GM18870 (cell line): ENCODE measurements around the gene KLHDC1.
A peak's percentile ranks its signal among the peaks of the same experiment; 100 is the strongest.
"Not testable (repeated sequence)": the region's sequence is repeated elsewhere in the genome, so short reads cannot be mapped to it uniquely, and the experiment has no call there.

Experiments used
- ATAC-seq: cut with Tn5 transposase; IDR thresholded peaks from one replicate; pipeline ENCODE4 v1.9.1; 2021; ENCODE audit warnings: moderate library complexity; ENCODE audit not compliant: unreplicated experiment

KLHDC1 gene, protein sequence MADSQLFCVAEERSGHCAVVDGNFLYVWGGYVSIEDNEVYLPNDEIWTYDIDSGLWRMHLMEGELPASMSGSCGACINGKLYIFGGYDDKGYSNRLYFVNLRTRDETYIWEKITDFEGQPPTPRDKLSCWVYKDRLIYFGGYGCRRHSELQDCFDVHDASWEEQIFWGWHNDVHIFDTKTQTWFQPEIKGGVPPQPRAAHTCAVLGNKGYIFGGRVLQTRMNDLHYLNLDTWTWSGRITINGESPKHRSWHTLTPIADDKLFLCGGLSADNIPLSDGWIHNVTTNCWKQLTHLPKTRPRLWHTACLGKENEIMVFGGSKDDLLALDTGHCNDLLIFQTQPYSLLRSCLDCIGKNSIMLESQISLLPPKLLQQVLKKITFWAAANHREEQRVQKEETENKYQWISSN

DNA sequence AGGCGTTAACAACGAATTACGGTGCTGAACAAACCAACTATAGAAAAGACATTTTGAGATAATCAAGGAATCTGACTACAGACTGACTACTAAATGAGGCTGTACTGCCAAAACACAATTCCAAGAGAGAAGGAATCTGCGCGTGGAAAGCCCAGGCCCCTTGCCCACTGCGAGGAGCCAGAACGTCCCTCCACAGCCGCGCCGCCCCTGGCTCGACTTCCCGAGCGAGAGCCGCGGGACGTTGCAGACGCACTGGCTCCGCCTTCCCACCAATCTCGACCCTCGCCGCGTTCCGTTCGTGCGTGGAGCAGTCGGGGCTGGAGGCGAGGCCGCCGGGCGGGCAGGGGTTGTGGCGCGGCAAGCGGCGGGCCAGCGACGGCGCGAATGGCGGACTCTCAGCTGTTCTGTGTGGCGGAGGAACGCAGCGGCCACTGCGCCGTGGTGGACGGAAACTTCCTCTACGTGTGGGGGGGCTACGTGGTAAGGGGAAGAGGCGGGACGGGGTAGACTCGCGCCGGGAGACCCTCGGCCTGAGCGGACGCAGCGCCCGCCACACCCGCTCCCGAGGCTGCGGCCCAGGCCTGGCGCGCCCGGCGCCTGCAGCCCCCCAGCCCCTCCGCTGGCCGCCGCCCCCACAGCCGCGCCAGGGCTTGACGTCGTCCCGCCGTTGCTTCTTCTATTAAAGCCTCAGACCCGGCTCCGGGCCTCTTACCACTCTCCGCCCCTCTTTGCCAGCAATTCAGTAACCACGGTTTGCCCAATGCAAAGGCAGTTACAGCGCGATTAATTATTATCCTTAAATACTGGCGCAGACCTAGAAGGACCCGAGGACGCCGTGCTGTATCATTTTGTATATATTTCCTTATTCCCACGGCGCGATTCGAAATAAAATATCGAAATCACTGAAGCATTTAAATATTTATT is at the start of gene KLHDC1:
Gene KLHDC1 (plus strand): TSS at position 310 of the 924 bp plus-strand sequence. CDS start 75 bp downstream, at position 385.
- no peak for ATAC-seq

DNA sequence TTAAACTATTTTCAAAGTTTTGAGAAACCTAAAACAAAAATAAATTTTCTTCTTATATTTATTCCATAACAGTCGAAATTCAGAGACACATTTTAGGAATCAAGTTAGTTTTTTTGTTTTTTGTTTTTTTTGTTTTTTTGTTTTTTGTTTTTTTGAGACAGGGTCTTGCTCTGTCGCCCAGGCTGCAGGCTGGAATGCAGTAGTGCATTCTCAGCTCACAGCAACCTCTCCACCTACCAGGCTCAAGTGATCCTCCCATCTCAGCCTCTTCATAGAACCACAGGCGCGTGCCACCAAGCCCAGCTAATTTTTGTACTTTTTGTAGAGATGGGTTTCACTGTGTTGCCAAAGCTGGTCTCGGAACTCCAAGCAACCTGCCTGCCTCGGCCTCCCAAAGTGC is 39.4 kb upstream of the KLHDC1 start:
- no peak for ATAC-seq

DNA sequence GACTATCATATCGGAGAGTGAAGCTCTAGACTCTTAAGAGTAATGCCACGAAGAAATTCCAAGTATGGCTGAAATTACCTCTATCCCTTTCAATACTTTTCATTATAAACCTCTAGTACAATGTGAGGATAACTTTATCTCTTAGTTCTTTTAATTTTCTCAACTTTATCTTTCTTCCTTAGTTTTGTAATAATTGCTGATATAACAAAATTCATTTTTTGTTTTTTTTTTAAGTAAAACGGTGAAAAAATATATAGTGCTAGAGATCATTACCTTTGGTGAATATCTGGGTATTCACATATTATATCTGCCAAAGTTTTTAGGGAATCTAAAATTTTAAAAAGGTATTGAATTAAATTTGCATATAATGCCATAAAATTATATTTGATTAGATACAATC is 38.4 kb upstream of the KLHDC1 start:
- no peak for ATAC-seq

DNA sequence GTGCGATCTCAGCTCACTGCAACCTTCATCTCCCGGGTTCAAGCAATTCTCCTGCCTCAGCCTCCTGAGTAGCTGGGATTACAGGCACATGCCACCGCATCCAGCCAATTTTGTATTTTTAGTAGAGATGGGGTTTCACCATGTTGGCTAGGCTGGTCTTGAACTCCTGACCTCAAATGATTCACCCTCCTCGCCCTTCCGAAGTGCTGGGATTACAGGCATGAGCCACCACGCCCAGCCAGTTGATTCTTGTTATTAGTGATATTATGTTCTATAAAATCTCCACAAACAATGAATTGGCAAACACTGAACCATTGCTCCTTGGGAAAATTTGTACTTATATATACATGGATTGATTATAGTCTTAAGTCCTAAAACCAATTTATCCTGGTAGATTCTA is 35.4 kb upstream of the KLHDC1 start:
- ATAC-seq: not testable (repeated sequence)

DNA sequence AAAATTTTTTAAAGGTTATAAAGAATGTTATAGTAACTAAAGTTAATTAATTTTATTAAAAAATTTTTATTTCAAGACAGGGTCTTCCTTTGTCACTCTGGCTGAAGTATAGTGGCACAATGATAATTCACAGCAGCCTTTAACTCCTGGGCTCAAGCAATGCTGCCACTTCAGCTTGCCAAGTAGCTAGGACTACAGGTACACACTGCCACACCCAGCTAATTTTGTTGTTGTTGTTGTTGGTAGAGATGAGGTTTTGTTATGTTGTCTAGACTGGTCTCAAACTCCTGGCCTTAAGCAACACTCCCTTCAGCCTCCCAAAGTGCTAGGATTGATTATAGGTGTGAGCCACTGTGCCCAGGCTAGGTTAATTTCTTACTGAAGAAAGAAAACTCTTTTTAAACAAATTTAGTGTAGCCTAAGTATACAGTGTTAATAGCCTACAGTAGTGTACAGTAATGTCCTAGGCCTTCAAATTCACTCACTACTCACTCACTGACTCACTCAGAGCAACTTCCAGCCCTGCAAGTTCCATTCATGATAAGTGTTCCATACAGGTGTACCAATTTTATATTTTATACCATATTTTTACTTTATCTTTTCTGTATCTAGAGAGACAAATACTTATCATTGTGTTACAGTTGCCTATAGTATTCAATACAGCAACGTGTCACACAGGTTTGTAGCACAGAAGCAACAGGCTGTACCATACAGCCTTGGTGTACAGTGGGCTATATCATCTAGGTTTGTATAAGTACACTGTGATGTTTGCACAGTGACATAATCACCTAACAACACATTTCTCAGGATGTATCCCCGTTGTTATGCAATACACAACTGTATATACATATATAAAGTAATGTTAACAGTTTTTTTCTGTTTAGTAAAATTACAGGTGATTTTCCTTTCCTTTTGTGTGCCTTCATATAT is 33.1 kb upstream of the KLHDC1 start:
- ATAC-seq: no peak

DNA sequence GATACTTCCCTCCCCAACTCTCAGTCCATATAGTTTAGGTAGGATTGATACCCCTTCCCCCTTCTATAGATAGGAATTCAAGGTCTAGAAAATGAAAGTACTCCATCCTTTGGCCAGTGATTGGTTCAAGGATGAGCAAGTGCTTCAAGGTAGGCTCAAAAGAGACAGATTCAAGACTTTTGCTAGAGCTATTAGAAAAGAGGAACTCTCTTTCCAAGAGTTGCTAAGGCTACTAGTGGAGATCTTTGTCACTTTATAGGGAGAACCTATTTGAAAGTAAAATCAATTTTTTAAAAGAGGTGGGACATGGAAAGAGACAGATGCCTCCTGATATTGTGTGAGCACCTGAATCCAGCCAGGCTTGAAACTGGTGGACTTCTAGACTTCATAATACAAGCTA is 22.4 kb upstream of the KLHDC1 start:
- ATAC-seq: no peak

DNA sequence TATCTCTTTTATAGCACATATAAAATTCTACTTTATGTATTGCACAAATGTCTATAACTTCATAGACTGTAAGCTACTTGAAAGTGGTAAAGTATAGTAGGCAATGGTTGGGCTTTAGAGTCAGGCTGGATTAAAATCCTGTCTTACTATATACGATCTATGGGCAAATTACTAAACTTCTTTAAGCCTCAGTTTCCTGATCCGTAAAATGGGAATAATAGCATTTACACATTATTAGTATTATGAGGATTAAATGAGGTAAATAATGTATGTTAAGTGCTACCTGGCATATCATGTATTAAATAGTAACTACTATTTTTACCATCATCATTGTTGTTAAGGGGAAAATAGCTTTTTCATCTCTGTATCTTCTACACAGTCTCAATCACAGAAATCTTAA is 19.3 kb upstream of the KLHDC1 start:
- no peak for ATAC-seq

DNA sequence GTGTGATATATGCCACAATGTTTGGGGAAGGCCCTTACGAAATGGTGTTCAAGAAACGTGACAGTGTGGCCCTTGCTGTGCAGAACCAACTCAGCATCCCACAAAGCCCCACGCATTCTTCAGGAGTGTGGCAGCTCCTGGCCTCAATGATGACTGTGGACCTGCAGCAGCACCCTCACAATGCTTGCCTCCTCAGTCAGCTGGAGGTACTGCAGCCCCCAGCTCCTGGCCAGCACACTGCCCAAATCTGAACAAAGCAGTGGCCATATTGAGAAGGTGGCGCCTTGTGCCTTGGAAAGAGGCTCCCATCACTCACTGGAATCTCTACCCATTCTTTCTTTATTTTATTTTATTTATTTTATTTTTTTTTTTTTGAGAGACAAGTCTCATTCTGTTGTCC is 15.3 kb upstream of the KLHDC1 start:
- no peak for ATAC-seq

DNA sequence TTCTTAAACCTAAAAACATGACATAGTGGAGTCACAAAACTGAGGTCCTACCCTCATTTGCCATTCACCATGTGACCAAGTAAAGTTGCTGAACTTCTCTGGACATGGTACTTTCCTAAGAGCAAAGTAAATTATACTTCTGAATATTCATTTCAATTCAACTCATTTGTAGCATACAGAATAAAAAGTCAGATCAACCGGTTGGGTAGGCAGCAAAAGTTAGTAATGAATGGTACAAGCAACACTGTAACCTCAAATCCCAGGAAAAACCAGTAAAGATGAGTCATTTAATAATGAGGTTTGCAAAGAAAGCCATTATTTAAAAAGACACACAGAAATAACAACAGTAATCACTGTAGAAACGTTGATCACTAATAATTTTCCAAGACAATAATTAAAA is 13.6 kb upstream of the KLHDC1 start:
- ATAC-seq: no peak

DNA sequence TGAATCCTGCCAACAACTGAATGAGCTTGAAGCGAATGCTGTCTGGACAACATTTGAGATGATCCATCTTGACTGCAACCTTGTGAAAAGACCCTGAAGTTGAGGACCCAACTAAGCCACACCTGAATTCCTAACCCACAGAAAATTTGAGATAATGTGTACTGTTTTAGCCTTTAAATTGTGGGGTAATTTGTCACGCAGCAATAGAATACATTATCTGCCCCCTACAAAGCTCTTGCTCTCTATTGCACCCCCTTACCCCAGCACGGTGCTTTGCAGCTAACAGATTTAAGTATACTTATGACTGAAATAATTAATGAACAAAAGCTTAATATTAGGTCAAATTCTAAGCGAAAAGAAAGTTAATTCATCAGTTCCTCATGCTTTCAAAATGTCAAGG is 6.5 kb upstream of the KLHDC1 start:
- no peak for ATAC-seq

DNA sequence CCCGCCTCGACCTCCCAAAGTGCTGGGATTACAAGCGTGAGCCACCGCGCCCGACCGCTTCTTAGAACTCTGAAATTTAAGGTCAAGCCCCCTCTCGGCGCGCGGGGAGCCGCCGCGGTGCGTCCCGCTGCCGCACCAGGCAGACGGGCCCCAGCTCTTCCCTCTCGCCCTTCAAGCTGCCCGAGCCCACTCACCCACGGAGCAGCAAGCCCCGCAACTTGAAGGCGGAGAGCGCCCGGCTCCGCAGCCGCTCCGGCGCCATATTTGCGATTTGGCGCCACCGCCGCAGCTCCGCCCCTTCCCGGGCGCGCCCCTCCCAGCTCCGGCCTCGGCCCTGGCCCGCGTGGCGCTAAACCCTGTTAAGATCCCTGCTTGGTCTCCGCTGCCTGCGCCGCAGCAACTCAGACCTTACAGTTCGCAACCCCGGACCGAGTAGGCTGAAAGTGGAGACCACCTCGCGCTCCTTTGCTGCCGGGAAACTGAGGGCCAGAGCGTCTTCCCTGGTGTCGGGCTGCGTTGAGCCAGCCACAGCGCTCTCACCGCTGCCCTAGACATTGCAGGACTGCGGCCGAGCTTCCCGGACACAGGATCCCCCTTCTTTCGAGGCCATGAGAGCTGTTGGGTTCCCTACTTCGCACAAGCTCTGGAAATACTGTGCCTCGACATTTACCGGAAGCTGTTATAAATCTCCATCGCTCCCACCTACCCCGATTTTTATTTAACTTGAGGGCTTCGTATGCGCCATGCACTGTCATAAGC is 4.8 kb upstream of the KLHDC1 start, which contains the start of gene POLE2:
Gene POLE2 (minus strand): TSS at position 273 of the 759 bp plus-strand sequence. CDS start 11 bp downstream, at position 262.
- peak; percentile 66 for ATAC-seq

DNA sequence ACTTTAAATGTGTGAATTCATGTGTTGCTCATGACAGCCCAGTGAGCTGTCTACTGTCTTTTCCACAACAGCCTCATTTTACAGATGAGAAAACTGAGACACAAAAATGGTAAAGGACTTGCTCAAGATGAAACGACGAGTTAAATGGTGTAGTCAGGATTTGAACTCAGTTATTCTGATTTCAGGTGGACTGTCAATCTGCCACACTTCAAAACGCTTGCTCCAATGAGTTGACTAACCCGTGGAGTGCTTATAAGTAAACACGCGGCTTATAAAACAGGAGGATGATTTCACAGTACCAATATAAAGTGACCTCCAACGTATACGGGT is 4.3 kb upstream of the KLHDC1 start:
- no peak for ATAC-seq

DNA sequence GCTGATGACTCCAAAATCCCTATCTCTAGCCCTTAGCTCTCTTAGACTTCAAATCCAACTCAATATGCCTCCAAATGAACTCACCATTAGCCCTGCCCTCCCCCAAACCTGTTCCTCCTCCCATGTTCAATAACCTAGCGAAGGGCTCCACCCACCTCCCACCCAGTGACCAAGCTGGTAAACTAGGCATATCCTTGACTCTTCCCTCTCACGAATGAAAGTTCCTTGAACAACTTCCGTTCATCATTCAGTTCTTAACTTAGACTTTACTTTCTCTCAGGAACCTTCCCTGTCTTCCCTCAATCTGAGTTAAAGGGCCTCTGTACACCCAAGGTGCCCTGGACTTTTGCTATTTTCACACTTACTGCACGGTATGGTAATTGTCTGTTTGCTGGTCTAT is 1.9 kb upstream of the KLHDC1 start:
- no peak for ATAC-seq

DNA sequence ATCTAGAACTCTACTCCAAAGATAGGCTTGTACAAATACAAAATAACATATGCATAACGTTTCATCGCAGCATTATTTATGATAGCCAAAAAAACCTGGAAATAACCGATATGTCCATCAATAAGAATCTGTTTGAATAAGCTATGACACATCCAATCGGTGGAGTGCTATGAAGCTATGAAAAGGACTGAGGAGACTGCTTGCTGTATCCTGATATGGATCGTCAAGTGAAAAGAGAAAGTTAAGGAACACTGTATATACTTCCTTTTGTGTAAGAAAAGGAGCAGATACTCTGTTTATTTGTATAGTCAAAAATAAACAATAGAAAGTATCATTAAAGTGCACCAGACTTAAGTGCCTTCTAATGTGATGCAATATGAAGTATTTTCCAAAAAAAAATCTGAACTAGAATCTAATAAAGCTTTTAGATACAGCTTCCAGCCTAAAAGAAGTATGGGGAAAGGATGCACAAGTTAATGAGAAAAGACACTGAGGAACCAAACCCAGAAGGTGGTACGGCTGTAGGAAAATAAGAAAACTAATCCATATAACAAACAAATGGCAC is 645 bp upstream of the KLHDC1 start:
- no peak for ATAC-seq

DNA sequence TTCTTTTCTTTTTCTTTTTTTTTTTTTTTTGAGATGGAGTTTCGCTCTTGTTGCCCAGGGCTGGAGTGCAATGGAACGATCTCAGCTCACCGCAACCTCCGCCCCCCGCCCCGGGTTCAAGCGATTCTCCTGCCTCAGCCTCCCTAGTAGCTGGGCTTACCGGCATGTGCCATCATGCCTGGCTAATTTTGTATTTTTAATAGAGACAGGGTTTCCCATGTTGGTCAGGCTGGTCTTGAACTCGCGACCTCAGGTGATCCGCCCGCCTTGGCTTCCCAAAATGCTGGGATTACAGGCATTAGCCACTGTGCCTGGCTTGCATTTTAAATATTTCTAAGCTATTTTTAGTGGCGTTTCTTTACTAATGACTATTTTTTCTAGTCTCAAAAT is 810 bp downstream of the KLHDC1 start:
- ATAC-seq: not testable (repeated sequence)

DNA sequence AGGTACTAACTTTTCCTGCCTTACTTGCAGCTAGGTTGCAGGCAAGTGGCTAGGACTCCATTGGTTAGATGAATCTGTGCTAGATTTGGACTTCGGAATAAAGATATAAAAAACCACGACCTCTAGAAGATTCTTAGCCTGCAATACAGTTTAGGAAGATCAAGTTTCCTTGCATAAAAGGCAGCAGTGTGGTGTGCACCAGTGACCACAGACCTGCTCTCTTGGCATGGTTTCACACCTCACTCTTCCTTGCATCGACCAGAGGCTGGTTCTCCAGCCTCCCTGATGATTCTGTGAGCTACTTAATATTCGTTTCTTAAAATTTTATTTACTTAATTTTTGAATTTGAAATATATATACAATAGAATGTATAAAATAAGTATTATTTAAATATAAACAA is 9.8 kb downstream of the KLHDC1 start:
- no peak for ATAC-seq

DNA sequence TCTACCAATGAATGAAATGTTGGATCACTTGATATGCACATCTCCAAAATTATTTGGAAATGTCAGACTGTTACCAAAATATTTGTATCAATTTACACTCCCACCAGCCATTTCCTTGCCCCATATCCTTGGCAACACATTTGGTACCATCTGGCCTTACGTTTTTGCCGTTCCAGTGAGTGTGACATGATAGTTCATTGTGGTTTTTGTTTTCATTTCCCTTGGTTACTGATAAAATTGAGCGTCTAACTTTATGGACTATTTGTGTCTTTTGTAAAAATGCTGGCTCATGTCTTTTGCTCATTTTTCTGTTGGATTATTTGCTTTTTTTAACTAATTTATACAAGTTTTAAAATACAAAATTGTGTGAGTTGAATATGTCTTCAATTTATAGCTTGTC is 11.0 kb downstream of the KLHDC1 start:
- ATAC-seq: no peak

DNA sequence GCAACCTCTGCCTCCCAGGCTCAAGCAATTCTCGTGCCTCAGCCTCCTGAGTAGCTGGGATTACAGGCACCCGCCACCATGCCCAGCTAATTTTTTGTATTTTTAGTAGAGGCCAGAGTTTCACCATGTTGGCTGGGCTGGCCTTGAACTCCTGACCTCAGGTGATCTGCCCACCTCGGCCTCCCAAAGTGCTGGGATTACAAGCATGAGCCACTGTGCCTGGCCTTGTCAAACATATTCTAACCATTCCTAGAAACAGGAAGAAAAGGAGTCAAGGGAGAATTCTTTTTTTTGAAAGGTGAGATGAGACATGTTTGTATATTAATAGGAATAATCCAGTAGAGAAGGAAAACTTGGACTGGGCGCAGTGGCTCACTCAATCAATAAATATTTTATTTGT is 11.6 kb downstream of the KLHDC1 start:
- ATAC-seq: not testable (repeated sequence)

DNA sequence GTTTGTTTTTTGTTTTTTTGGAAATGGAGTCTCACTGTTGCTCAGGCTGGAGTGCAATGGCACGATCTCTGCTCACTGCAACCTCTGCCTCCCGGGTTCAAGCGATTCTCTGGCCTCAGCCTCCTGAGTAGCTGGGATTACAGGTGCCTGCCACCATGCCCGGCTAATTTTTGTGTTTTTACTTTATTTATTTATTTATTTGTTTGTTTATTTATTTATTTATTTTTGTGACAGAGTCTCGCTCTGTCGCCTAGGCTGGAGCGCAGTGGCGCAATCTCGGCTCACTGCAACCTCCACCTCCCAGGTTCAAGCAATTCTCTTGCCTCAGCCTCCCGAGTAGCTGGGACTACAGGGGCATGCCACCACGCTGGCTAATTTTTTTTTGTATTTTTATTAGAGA is 18.1 kb downstream of the KLHDC1 start:
- ATAC-seq: not testable (repeated sequence)

DNA sequence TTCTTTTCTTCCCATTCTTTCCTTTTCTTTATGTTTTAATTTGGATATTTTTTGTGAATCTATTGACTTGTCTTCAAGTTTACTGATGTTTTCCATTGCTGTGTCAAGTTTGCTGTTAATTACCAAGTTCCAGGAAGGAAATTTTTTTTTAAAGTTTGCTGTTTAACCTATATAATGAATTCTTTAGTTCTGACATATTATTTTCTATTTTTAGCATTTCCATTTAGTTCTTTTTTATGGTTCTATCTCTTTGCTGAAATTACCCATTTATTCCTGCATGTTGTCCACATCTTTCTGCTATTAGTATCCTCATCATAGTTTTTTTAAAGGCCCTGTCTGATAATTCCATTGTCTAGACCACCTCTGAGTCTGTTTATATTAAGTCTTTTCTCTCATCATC is 27.8 kb downstream of the KLHDC1 start:
- ATAC-seq: no peak
